Kidney (tissue), 14 donors: Measurements from ENCODE around the gene VAMP3. TPM values are rescaled to one million over a fixed set of nuclear protein-coding genes. Genes with fewer than 3 reads are reported as not detected.

Experiments used
- DNase-seq, 5 donors: peaks; one replicate each; pipeline ENCODE4 v3.0.0-alpha.2; 2013 to 2020
- FAIRE-seq: peaks from 2 replicates; lab custom pipeline; 2012; peaks lifted over from hg19 to GRCh38; lab: Jason Lieb, UNC
- H3K27ac ChIP-seq, 2 donors: one replicate each; pipeline ENCODE4 v1.7.0; 2013; ENCODE audit warnings: low read depth in 2 of 2, low read length in 2 of 2, inconsistent platforms in 1 of 2
- H3K27me3 ChIP-seq: one replicate; pipeline ENCODE4 v1.7.1; 2013; ENCODE audit warnings: low read length, inconsistent platforms; ENCODE audit not compliant: control insufficient read depth, insufficient read depth
- H3K36me3 ChIP-seq, 3 donors: one replicate each; pipeline versions ENCODE4 v1.7.0 to v1.7.1; 2013; ENCODE audit warnings: low read length in 3 of 3, control low read depth in 1 of 3, inconsistent platforms in 1 of 3; ENCODE audit not compliant: insufficient read depth in 3 of 3, control insufficient read depth in 2 of 3
- H3K4me1 ChIP-seq, 3 donors: one replicate each; pipeline versions ENCODE4 v1.7.0 to v1.7.1; 2013; ENCODE audit warnings: low read length in 3 of 3, inconsistent platforms in 1 of 3, low read depth in 1 of 3; ENCODE audit not compliant: control insufficient read depth in 2 of 3, insufficient read depth in 2 of 3
- H3K4me3 ChIP-seq, 3 donors: one replicate each; pipeline versions ENCODE4 v1.7.0 to v1.8.1; 2013; ENCODE audit warnings: low read length in 3 of 3, control low read depth in 1 of 3, inconsistent platforms in 1 of 3
- H3K9ac ChIP-seq, 3 donors: one replicate each; pipeline versions ENCODE4 v1.7.0 to v1.7.1; 2013; ENCODE audit warnings: low read length in 3 of 3, control low read depth in 1 of 3, inconsistent platforms in 1 of 3
- H3K9me3 ChIP-seq, 3 donors: one replicate each; pipeline versions ENCODE4 v1.7.0 to v1.7.1; 2013; ENCODE audit warnings: low read length in 3 of 3, control low read depth in 1 of 3, inconsistent platforms in 1 of 3; ENCODE audit not compliant: control insufficient read depth in 2 of 3, insufficient read depth in 1 of 3
- CTCF ChIP-seq: IDR thresholded peaks from 3 replicates; pipeline ENCODE4 v1.5.1; 2012; ENCODE audit warnings: mild to moderate bottlenecking, moderate library complexity, borderline replicate concordance; ENCODE audit not compliant: insufficient read depth; ENCODE audit errors: extremely low read depth
- intact Hi-C: fragments of 100-400 bp; cut with DNase I; formaldehyde crosslinking; loops from one replicate; pipeline ENCODE4 v1.11.1; 2022
- polyA plus RNA-seq: library from polyadenylated mRNA; stranded (reverse); fragments of 350-450 nt; fragmentation: Illumina TruSeq; extraction: RNeasy Lipid Tissue Mini Kit (QIAGEN cat#74804); gene quantifications from one replicate; pipeline ENCODE4 v1.2.3, GENCODE V29; 2014; ENCODE audit warnings: low read depth, low replicate concordance; ENCODE audit not compliant: insufficient read depth
- total RNA-seq: library from RNA; stranded (reverse); fragmentation: NEBNext Ultra II Directional; extraction: Animal tissue kit (Norgen Biotek cat#: 25700); gene quantifications from one replicate; pipeline ENCODE4 v1.2.1, GENCODE V29; 2021
- donor health status: control.
- donor health status: control.
- donor health status: control.
- donor health status: control.
- donor health status: control.
- donor health status: DM: yes; HTN: yes; CAD: no.
- donor health status: Normal renal cell carcinoma (clear cell type).

The VAMP3 gene
- total and polyA plus RNA-seq, 2 donors from 2014 or later, result 69.7 to 93.8 TPM

DNA sequence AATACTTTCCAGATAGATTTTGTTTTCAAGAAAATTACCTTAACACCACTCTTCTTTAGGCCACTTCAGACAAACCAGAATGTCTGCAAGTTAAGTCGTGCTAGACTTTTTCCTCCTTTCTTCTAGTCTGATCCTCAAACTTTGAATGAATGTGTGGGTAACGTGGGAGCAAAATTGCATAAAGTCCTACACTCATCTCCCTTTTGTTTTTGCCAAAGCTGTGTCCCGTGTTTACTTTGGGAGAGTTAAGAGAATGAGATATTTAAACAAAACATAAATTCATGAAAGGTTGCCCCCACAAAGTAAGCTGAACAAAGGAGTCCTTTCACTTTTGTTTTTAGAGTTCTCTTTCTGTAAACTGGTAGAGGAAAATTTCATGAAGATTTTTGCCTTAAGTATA lies 16.9 kb upstream of the VAMP3 start:
- Histone ChIP-seq H3K27ac (no peak overlapping the region), H3K4me1 (no peaks in the 10 kb centered on the region), H3K36me3 (no peaks in the 10 kb centered on the region), H3K9me3 (no peaks in the 10 kb centered on the region), H3K9ac (no peak overlapping the region), H3K27me3 (no peaks in the 10 kb centered on the region), H3K4me3 (no peak overlapping the region)
- FAIRE-seq (no peak), DNase-seq (no peak)
- TF ChIP-seq CTCF, result no peak
- intact Hi-C loops, result no loop called here

- Histone ChIP-seq H3K27me3 (no peaks in the 10 kb centered on the region), H3K36me3 (no peaks in the 10 kb centered on the region), H3K9me3 (no peaks in the 10 kb centered on the region), H3K9ac (no peak overlapping the region), H3K4me1 (no peaks in the 10 kb centered on the region), H3K4me3 (no peak overlapping the region), H3K27ac (no peak overlapping the region)
- intact Hi-C loops, result no loop called here
- peak in 2 of 5 donors; percentile 40 to 43 for DNase-seq
- no peak for FAIRE-seq
- no peak for TF ChIP-seq CTCF
Observed at GRCh38 chr1:7755448-7755847, 15.6 kb upstream of the VAMP3 start.

DNA sequence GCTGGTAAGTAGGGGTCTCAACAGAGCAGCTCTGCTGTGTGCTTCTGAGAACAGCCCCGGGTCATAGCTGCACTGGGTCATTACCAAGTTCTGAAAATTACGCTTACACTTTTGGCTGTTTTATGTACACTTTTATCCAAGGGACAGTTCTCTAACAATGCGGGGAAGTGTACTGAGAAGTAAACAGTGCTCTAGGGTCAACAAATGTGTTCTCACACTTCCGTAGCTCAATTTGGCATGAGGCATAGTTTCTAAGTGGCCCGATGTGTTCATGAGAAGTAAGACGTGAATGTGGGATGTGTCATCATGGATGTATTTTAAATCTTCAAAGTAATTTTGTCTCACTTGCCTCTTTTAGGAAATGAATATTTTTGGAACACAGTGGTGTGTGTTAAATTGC lies 10.9 kb upstream of the VAMP3 start:
- DNase-seq (no peak), FAIRE-seq (no peak)
- intact Hi-C loops, result no loop called here
- Histone ChIP-seq H3K4me1 (no peaks in the 10 kb centered on the region), H3K36me3 (no peaks in the 10 kb centered on the region), H3K9me3 (no peaks in the 10 kb centered on the region), H3K9ac (no peak overlapping the region), H3K4me3 (no peak overlapping the region), H3K27ac (no peak overlapping the region), H3K27me3 (no peaks in the 10 kb centered on the region)
- no peak for TF ChIP-seq CTCF

DNA sequence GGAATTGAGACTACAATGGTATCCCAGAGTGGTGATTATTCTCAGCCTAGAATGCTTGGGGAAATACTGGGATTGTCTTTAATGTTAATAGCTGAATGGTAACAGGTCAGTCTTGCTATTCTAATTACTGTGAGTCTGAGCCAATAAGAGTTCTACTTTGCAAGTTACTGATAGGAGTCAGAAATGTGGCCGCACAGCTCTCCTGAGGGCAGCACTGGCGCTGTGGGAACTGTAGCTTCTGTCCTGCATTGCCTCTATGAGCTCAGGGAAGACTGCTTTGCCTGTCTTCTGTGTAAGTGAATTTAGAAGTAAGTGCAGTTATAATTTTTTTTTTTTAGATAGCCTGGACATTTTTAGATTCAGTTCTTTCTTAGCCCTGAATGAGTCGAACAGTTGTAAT lies 10.0 kb upstream of the VAMP3 start:
- no peak for TF ChIP-seq CTCF
- no peak overlapping the region for H3K27ac ChIP-seq

More for the DNA sequence above, 10.0 kb upstream of the VAMP3 start:
- Histone ChIP-seq H3K36me3 (no peaks in the 10 kb centered on the region), H3K4me1 (no peaks in the 10 kb centered on the region), H3K9ac (no peak overlapping the region), H3K4me3 (no peak overlapping the region), H3K27me3 (no peaks in the 10 kb centered on the region), H3K9me3 (no peaks in the 10 kb centered on the region)
- DNase-seq (no peak), FAIRE-seq (no peak)
- intact Hi-C loops, result no loop called here
